Prostate gland (tissue), 2 donors: Measurements from ENCODE around the gene TDRD10. TPM values are rescaled to one million over a fixed set of nuclear protein-coding genes. Genes with fewer than 3 reads are reported as not detected.

ENCODE experiments used
- DNase-seq: peaks from one replicate; pipeline ENCODE4 v3.0.0-alpha.2; 2019; ENCODE audit warnings: low spot score
- H3K27ac ChIP-seq, 2 donors: fragments of 200-600 bp; sonication (generic); 2 replicates each; pipeline ENCODE4 v1.5.1; 2017 to 2019
- H3K27me3 ChIP-seq: fragments of 200-600 bp; sonication (generic); replicated peaks from 2 replicates; pipeline ENCODE4 v1.5.1; 2019; ENCODE audit not compliant: insufficient read depth
- H3K36me3 ChIP-seq, 2 donors: fragments of 200-600 bp; sonication (generic); 1 replicate in 1 of 2; 2 replicates in 1 of 2; pipeline versions ENCODE4 v1.5.1 to v1.8.1; 2017 to 2019
- H3K4me1 ChIP-seq: fragments of 200-600 bp; sonication (generic); replicated peaks from 2 replicates; pipeline ENCODE4 v1.5.1; 2019
- H3K4me3 ChIP-seq, 2 donors: fragments of 200-600 bp; sonication (generic); 2 replicates each; pipeline ENCODE4 v1.5.1; 2017 to 2019
- H3K9me3 ChIP-seq: fragments of 200-600 bp; sonication (generic); 2 replicates; pipeline ENCODE4 v1.5.1; 2017
- CTCF ChIP-seq, 4 experiments: fragments of 200-600 bp in 2 of 4; fragments of 450-650 bp in 2 of 4; sonication (generic) in 2 of 4; IDR thresholded peaks; 1 replicate in 3 of 4; 2 replicates in 1 of 4; pipeline ENCODE4 v1.5.1; 2016 to 2019; ENCODE audit warnings: antibody characterized with exemption in 4 of 4, mild to moderate bottlenecking in 2 of 4, moderate library complexity in 2 of 4
- POLR2A ChIP-seq: fragments of 450-650 bp; IDR thresholded peaks from one replicate; pipeline ENCODE4 v1.6.1; 2016; ENCODE audit warnings: antibody characterized with exemption, mild to moderate bottlenecking
- POLR2AphosphoS5 ChIP-seq: sonication (generic); formaldehyde crosslinking; IDR thresholded peaks from one replicate; pipeline ENCODE4 v1.6.1; 2017; ENCODE audit warnings: antibody characterized with exemption
- WGBS: methylation state at CpG from one replicate; pipeline ENCODE4 v1.1.5; 2018; 5-methylcytosine and 5-hydroxymethylcytosine counted together
- intact Hi-C: fragments of 100-400 bp; cut with DNase I; formaldehyde crosslinking; loops from one replicate; pipeline ENCODE4 v1.14.2; 2022
- total RNA-seq, 2 donors: library from RNA; depleted of rRNA; stranded (reverse); fragments of >200 nt; gene quantifications; one replicate each; pipeline ENCODE4 v1.1.0, GENCODE V29; 2016

Gene TDRD10
- total RNA-seq, 2 donors from 2014 or later, result 0.46 to 11.4 TPM

GRCh38 chr1:154456631-154457030, 45.4 kb upstream of the TDRD10 start:
- Histone ChIP-seq H3K9me3 (no peaks in the 10 kb centered on the region), H3K36me3 (no peaks in the 10 kb centered on the region), H3K4me3 (no peak overlapping the region), H3K27me3 (no peaks in the 10 kb centered on the region), H3K4me1 (no peaks in the 10 kb centered on the region), H3K27ac (no peak overlapping the region)
- TF ChIP-seq POLR2AphosphoS5 (no peak), CTCF (IDR thresholded peaks at IDR 0.05) (no peak), POLR2A (no peak)
- no peak for DNase-seq
- intact Hi-C loops, result no loop called here
- 91% methylated on average over 6 of the region's 6 CpGs for WGBS

GRCh38 chr1:154459080-154459479, 42.9 kb upstream of the TDRD10 start:
- Histone ChIP-seq H3K9me3 (no peaks in the 10 kb centered on the region), H3K4me3 (no peak overlapping the region), H3K27me3 (no peaks in the 10 kb centered on the region), H3K36me3 (no peaks in the 10 kb centered on the region), H3K4me1 (no peaks in the 10 kb centered on the region), H3K27ac (no peak overlapping the region)
- intact Hi-C loops, result no loop called here
- DNase-seq, result no peak
- no peak for TF ChIP-seq POLR2A
- no peak for TF ChIP-seq CTCF (IDR thresholded peaks at IDR 0.05)
- TF ChIP-seq POLR2AphosphoS5, result no peak

GRCh38 chr1:154460695-154461260, 41.2 kb upstream of the TDRD10 start:
- H3K27me3 ChIP-seq, result no peaks in the 10 kb centered on the region
- no peaks in the 10 kb centered on the region for H3K36me3 ChIP-seq
- H3K4me3 ChIP-seq, result no peak overlapping the region
- H3K27ac ChIP-seq, result no peak overlapping the region
- WGBS, result 80% methylated on average over 15 of the region's 15 CpGs
- intact Hi-C loops, result loop anchor here (10.0 kb wide), 1 partner anchor 116 kb away; no protein-coding TSS in a partner anchor
- DNase-seq, result no peak
- TF ChIP-seq POLR2AphosphoS5, result no peak
- no peak for TF ChIP-seq POLR2A
- H3K9me3 ChIP-seq, result no peaks in the 10 kb centered on the region
- H3K4me1 ChIP-seq, result no peaks in the 10 kb centered on the region

- Histone ChIP-seq H3K9me3 (no peaks in the 10 kb centered on the region), H3K4me1 (no peaks in the 10 kb centered on the region), H3K4me3 (no peak overlapping the region), H3K27ac (no peak overlapping the region), H3K36me3 (no peaks in the 10 kb centered on the region), H3K27me3 (no peaks in the 10 kb centered on the region)
- TF ChIP-seq POLR2AphosphoS5 (no peak), CTCF (IDR thresholded peaks at IDR 0.05) (no peak), POLR2A (no peak)
- DNase-seq, result no peak
- intact Hi-C loops, result loop anchor here (10.0 kb wide), 1 partner anchor 119 kb away; no protein-coding TSS in a partner anchor
- WGBS, result 53% methylated on average over 4 of the region's 4 CpGs
Observed at GRCh38 chr1:154463512-154463990, 38.5 kb upstream of the TDRD10 start.

- H3K27ac ChIP-seq, result no peak overlapping the region
- no peaks in the 10 kb centered on the region for H3K4me1 ChIP-seq
- no peaks in the 10 kb centered on the region for H3K36me3 ChIP-seq
- 49% methylated on average over 8 of the region's 8 CpGs for WGBS
- intact Hi-C loops, result loop anchor here (2.0 to 10.0 kb wide), 2 partner anchors 61 to 121 kb away; partner anchors contain the start of gene IL6R
- DNase-seq, result no peak
- H3K4me3 ChIP-seq, result no peak overlapping the region
- H3K9me3 ChIP-seq, result no peaks in the 10 kb centered on the region
- no peak for TF ChIP-seq POLR2A
- TF ChIP-seq POLR2AphosphoS5, result no peak
- TF ChIP-seq CTCF (IDR thresholded peaks at IDR 0.05), result no peak
- no peaks in the 10 kb centered on the region for H3K27me3 ChIP-seq
Observed at GRCh38 chr1:154465621-154466195, 36.3 kb upstream of the TDRD10 start.
